Suprapubic skin (tissue), 4 donors: ENCODE measurements around the gene ARPC5. TPM values are rescaled to one million over a fixed set of nuclear protein-coding genes. Genes with fewer than 3 reads are reported as not detected.
"Not testable (repeated sequence)": the region's sequence is repeated elsewhere in the genome, so short reads cannot be mapped to it uniquely, and the experiment has no call there.

Experiments used
- DNase-seq, 2 donors: peaks; one replicate each; pipeline ENCODE4 v3.0.0-alpha.2; 2019; ENCODE audit warnings: low spot score in 2 of 2
- H3K27ac ChIP-seq: fragments of 200-600 bp; sonication (generic); one replicate; pipeline ENCODE4 v1.5.1; 2019
- H3K27me3 ChIP-seq: fragments of 200-600 bp; sonication (generic); one replicate; pipeline ENCODE4 v1.5.1; 2019
- H3K36me3 ChIP-seq: fragments of 200-600 bp; sonication (generic); one replicate; pipeline ENCODE4 v1.5.1; 2019
- H3K4me1 ChIP-seq: fragments of 200-600 bp; sonication (generic); one replicate; pipeline ENCODE4 v1.5.1; 2019
- H3K4me3 ChIP-seq: fragments of 200-600 bp; sonication (generic); one replicate; pipeline ENCODE4 v1.5.1; 2019; ENCODE audit warnings: mild to moderate bottlenecking
- H3K9me3 ChIP-seq: fragments of 200-600 bp; sonication (generic); one replicate; pipeline ENCODE4 v1.5.1; 2019
- CTCF ChIP-seq, 2 donors: fragments of 200-600 bp in 1 of 2; fragments of 450-650 bp in 1 of 2; sonication (generic) in 1 of 2; IDR thresholded peaks; one replicate each; pipeline ENCODE4 v1.5.1; 2016 to 2019; ENCODE audit warnings: antibody characterized with exemption in 2 of 2, mild to moderate bottlenecking in 1 of 2, moderate library complexity in 1 of 2
- EP300 ChIP-seq: sonication (generic); formaldehyde crosslinking; IDR thresholded peaks from one replicate; pipeline ENCODE4 v1.6.1; 2017; ENCODE audit warnings: antibody characterized with exemption
- POLR2A ChIP-seq, 2 donors: fragments of 450-650 bp; IDR thresholded peaks; one replicate each; pipeline ENCODE4 v1.6.1; 2017; ENCODE audit warnings: antibody characterized with exemption in 2 of 2, mild to moderate bottlenecking in 2 of 2, moderate library complexity in 2 of 2
- POLR2AphosphoS5 ChIP-seq, 3 donors: sonication (generic); formaldehyde crosslinking; IDR thresholded peaks; one replicate each; pipeline ENCODE4 v1.6.1; 2017; ENCODE audit warnings: antibody characterized with exemption in 3 of 3
- WGBS: methylation state at CpG from one replicate; pipeline ENCODE4 v1.1.5; 2018; 5-methylcytosine and 5-hydroxymethylcytosine counted together
- total RNA-seq, 4 donors: library from RNA; depleted of rRNA; stranded (reverse); fragments of >200 nt; gene quantifications; one replicate each; pipeline ENCODE4 v1.1.0, GENCODE V29; 2016

The ARPC5 gene
- 10 to 100 TPM; 45.1 to 66.9 (median 52.5) TPM for total RNA-seq

- WGBS: 1% methylated on average over 24 of the region's 65 CpGs
- Histone ChIP-seq H3K27me3 (no peaks in the 10 kb centered on the region), H3K4me3 (peak within 1 kb of the TSS; percentile 79), H3K9me3 (no peaks in the 10 kb centered on the region), H3K27ac (peak within 1 kb of the TSS; percentile 94), H3K4me1 (peaks cover 50% of the 10 kb centered on the region), H3K36me3 (no peaks in the 10 kb centered on the region)
- TF ChIP-seq POLR2AphosphoS5 (IDR thresholded peaks at IDR 0.05): peak; percentile 38 to 62 (median 52)
- no peak for TF ChIP-seq EP300
- TF ChIP-seq POLR2A (IDR thresholded peaks at IDR 0.05): peak; percentile 55 to 87
- peak; percentile 96 to 97 for DNase-seq
Measured at GRCh38 chr1:183635606-183636333, at the start of gene ARPC5. Gene ARPC5 (minus strand): TSS chr1:183635783. CDS start chr1:183635659, 124 bp downstream.

DNA sequence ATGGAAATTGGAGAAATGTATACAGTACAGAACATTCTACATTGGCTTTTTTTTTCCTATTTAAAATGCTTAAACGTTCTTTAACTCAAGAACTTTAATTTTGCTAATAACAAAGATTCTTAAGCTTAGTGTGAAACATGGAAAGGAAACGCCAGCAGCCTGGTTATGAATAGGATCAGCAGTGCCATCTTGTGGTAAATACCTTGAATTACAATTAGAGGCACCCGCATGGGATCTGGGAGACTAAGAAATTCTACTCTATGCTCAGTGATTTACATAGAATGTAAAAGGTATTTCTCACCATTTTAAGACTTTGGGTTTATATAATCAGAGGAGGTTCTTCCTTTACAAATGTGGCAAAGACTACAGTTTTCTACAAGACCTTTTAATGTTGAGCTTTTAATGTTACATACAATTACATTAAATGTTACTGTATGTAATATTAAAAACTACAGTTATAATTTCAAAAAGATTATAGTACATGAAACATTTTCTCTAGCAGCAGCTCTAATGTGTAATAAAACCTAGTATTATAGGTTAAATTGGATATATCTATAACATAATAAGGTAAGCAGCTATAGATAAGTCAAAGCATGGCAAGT lies 49.6 kb upstream of the ARPC5 start:
- Histone ChIP-seq H3K4me1 (peaks cover 3% of the 10 kb centered on the region), H3K27ac (no peak overlapping the region), H3K4me3 (no peak overlapping the region), H3K27me3 (no peaks in the 10 kb centered on the region), H3K36me3 (no peaks in the 10 kb centered on the region), H3K9me3 (no peaks in the 10 kb centered on the region)
- WGBS: 9% methylated on average over 3 of the region's 3 CpGs
- DNase-seq: no peak
- TF ChIP-seq POLR2AphosphoS5 (IDR thresholded peaks at IDR 0.05) (no peak), EP300 (no peak), CTCF (IDR thresholded peaks at IDR 0.05) (peak; percentile 52 to 66), POLR2A (IDR thresholded peaks at IDR 0.05) (no peak)

- 100% methylated on average over 4 of the region's 4 CpGs for WGBS
- not testable (repeated sequence) for H3K27ac ChIP-seq, DNase-seq, H3K36me3 ChIP-seq, H3K9me3 ChIP-seq, H3K4me1 ChIP-seq, H3K4me3 ChIP-seq, H3K27me3 ChIP-seq
Measured at GRCh38 chr1:183679363-183679762, 43.8 kb upstream of the ARPC5 start.

GRCh38 chr1:183678819-183679218 lies 43.2 kb upstream of the ARPC5 start:
- no peaks in the 10 kb centered on the region for H3K9me3 ChIP-seq
- H3K27me3 ChIP-seq: no peaks in the 10 kb centered on the region
- no peak overlapping the region for H3K4me3 ChIP-seq
- TF ChIP-seq EP300: no peak
- H3K36me3 ChIP-seq: no peaks in the 10 kb centered on the region
- no peak for DNase-seq
- WGBS: 92% methylated on average over 3 of the region's 3 CpGs
- no peak overlapping the region for H3K27ac ChIP-seq
- no peaks in the 10 kb centered on the region for H3K4me1 ChIP-seq

DNA sequence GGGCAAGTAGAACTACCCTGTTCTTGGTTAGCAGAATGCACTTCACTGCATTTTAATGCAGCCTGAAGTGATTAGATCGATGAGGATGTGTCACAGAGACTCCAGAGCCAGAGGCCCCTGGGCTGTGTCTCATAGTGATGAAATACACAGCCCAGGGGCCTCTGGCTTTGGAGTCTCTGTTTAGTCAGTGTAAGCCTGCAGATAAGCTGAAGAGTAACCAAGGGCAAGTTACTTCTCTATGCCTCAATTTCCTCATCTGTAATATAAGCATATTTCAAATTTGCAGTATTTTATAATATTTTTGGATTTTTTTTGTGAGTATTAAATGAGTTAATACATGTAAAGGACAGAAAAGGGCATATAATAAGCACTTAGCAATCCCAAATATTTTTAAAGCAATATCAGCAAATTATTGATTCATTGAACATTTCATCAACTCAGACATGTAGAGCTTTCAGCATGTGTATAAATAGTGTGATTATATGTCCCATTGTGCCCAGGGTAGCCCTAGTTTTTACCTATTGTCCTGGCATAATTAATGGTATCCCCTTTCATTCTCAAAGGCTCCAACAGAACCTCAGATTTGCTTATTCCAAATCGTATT lies 41.1 kb upstream of the ARPC5 start:
- Histone ChIP-seq H3K4me1 (no peaks in the 10 kb centered on the region), H3K36me3 (no peaks in the 10 kb centered on the region), H3K27me3 (no peaks in the 10 kb centered on the region), H3K27ac (no peak overlapping the region), H3K9me3 (no peaks in the 10 kb centered on the region), H3K4me3 (no peak overlapping the region)
- TF ChIP-seq POLR2A (IDR thresholded peaks at IDR 0.05) (no peak), POLR2AphosphoS5 (IDR thresholded peaks at IDR 0.05) (no peak), EP300 (no peak), CTCF (IDR thresholded peaks at IDR 0.05) (no peak)
- 27% methylated on average over 2 of the region's 2 CpGs for WGBS
- DNase-seq: no peak

- 85% methylated on average over 3 of the region's 3 CpGs for WGBS
- Histone ChIP-seq H3K4me3 (no peak overlapping the region), H3K36me3 (no peaks in the 10 kb centered on the region), H3K27me3 (no peaks in the 10 kb centered on the region), H3K27ac (no peak overlapping the region), H3K4me1 (no peaks in the 10 kb centered on the region), H3K9me3 (no peaks in the 10 kb centered on the region)
- no peak for DNase-seq
- TF ChIP-seq EP300 (no peak), CTCF (IDR thresholded peaks at IDR 0.05) (no peak), POLR2AphosphoS5 (IDR thresholded peaks at IDR 0.05) (no peak), POLR2A (IDR thresholded peaks at IDR 0.05) (no peak)
Measured at GRCh38 chr1:183675883-183676585, 40.5 kb upstream of the ARPC5 start.
